ENCODE measurements around the gene SAMM50.
"Not testable (repeated sequence)": the region's sequence is repeated elsewhere in the genome, so short reads cannot be mapped to it uniquely, and the experiment has no call there.

SAMM50 gene

GRCh38 chr22:44004104-44004460 is 48.8 kb downstream of the SAMM50 start:
- DNase-seq = no peak

- no peak for DNase-seq
Measured at GRCh38 chr22:44005524-44005923, 50.3 kb downstream of the SAMM50 start.

- DNase-seq = no peak
Measured at GRCh38 chr22:44012162-44012561, 56.9 kb downstream of the SAMM50 start.

GRCh38 chr22:44012591-44012990 is 57.3 kb downstream of the SAMM50 start:
- DNase-seq = no peak

GRCh38 chr22:44014241-44014640 is 59.0 kb downstream of the SAMM50 start:
- DNase-seq = no peak

GRCh38 chr22:44016586-44016985 is 61.3 kb downstream of the SAMM50 start:
- not testable (repeated sequence) for DNase-seq

GRCh38 chr22:44018594-44018993 is 63.4 kb downstream of the SAMM50 start:
- DNase-seq = no peak

GRCh38 chr22:44019416-44019815 is 64.2 kb downstream of the SAMM50 start:
- DNase-seq = no peak

- DNase-seq = no peak
Measured at GRCh38 chr22:44019846-44020245, 64.6 kb downstream of the SAMM50 start.

- DNase-seq = no peak
Measured at GRCh38 chr22:44020981-44021380, 65.7 kb downstream of the SAMM50 start.

GRCh38 chr22:44023404-44024287 is 68.4 kb downstream of the SAMM50 start:
- peak; percentile 57 for DNase-seq

- DNase-seq = peak; percentile 47
Measured at GRCh38 chr22:44024288-44024921, 69.2 kb downstream of the SAMM50 start, which contains the start of gene PARVB. TSS of gene PARVB (plus strand) at chr22:44024302. CDS start at chr22:44024340, 38 bp downstream.

- DNase-seq = no peak
Measured at GRCh38 chr22:44025171-44026065, 70.2 kb downstream of the SAMM50 start.

- DNase-seq = no peak
Measured at GRCh38 chr22:44026066-44026629, 70.9 kb downstream of the SAMM50 start.

GRCh38 chr22:44026630-44027511 is 71.6 kb downstream of the SAMM50 start:
- peak; percentile 80 for DNase-seq

GRCh38 chr22:44028091-44028490 is 72.8 kb downstream of the SAMM50 start:
- no peak for DNase-seq

GRCh38 chr22:44029069-44029468 is 73.8 kb downstream of the SAMM50 start:
- DNase-seq = no peak

- no peak for DNase-seq
Measured at GRCh38 chr22:44030051-44030701, 74.9 kb downstream of the SAMM50 start.

- DNase-seq = no peak
Measured at GRCh38 chr22:44030702-44031082, 75.5 kb downstream of the SAMM50 start.

- DNase-seq = peak; percentile 34
Measured at GRCh38 chr22:44031158-44031952, 76.1 kb downstream of the SAMM50 start.
